ENCODE data around the gene ARHGEF39.

GRCh38 chr9:35712762-35713400 lies 47.9 kb upstream of the ARHGEF39 start:
- no peak for TF ChIP-seq CTCF (optimal IDR thresholded peaks at IDR 0.05 in 1 of 3, IDR thresholded peaks at IDR 0.05 in 1 of 3, conservative IDR thresholded peaks at IDR 0.05 in 1 of 3; ENCODE audit: extremely low read depth in 1 of 3, insufficient read depth in 2 of 3, low read length in 3 of 3)
- no peak for TF ChIP-seq EZH2 (IDR thresholded peaks at IDR 0.05; ENCODE audit: low read length)
